C1 segment of cervical spinal cord (tissue), 14 donors: ENCODE measurements around the gene ATP2A2.
"Not testable (repeated sequence)": the region's sequence is repeated elsewhere in the genome, so short reads cannot be mapped to it uniquely, and the experiment has no call there.

ENCODE experiments used
- DNase-seq, 14 donors: peaks; one replicate each; lab custom pipeline; 2025; lab: John Stamatoyannopoulos, UW

Gene ATP2A2

DNA sequence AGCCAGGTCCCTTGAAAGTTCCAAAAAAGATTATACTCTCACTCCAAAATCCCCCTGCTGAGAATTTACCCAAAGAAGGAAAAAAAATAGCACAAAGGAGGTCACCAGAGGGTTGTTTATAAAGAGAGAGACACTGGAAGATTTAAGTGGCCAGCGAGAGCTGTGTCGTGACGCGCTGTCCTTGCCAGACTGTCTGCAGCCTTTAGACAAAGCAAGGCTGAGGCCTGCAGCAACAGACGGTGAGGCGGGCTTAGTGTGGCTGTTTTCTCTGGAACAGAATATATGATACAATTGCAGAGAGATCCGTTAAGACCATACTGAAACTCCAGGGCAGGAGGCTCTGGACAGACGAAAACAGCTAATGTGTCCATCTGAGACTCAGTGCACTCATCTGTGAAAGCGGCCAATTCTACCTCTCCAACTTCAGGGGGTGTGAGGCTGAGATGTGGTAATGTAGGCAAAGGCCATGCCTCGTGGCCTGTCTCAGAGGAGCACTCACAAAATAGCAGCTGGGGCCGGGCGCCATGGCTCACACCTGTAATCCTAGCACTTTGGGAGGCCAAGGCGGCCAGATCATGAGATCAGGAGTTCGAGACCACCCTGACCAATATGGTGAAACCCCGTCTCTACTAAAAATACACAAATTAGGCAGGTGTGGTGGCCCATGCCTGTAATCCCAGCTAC lies 86.3 kb downstream of the ATP2A2 start:
- peak in 1 of 14 donors; percentile 35 for DNase-seq

DNA sequence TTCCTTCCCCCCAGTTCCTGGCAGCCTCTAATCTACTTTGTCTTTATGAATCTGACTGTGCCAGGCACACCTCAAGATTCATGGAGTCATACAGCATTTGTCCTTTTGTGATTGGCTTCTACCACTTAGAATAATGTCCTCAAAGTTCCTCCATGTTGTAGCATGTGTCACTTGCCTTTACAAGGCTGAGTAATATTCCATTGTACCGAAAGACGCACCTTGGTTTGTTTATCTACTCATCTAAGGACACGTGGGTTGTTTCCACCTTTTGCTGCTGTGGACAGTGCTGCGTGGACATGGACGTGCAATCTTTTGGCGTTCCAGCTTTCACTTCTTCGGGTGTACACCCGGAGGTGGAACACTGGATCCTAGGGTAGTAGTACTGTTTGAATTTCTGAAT lies 88.9 kb downstream of the ATP2A2 start:
- no peak for DNase-seq

DNA sequence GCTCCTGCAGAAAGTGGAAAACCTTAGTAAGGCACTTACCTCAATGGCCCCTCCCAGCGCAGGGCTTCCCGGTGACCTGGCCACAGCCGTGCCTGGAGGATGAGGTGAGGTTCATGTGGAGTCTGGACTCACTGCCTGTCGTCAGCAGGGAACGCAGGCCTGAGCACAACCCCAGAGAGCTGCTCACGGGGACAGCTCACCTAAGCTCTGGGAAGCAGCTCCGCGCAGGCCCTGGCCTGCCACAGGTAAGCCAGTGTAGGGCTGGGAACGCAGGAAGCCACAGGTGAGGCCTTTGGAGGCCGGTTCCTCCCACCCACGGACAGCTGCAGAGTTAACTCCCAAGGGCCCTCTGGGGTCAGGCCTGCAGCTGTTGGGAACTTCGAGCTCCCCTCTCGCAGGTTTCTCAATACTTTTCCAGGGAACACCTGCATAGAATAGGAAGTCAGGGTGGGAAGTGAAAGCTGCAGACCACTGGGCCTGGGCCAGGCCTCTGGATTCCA lies 89.7 kb downstream of the ATP2A2 start:
- DNase-seq = no peak

DNA sequence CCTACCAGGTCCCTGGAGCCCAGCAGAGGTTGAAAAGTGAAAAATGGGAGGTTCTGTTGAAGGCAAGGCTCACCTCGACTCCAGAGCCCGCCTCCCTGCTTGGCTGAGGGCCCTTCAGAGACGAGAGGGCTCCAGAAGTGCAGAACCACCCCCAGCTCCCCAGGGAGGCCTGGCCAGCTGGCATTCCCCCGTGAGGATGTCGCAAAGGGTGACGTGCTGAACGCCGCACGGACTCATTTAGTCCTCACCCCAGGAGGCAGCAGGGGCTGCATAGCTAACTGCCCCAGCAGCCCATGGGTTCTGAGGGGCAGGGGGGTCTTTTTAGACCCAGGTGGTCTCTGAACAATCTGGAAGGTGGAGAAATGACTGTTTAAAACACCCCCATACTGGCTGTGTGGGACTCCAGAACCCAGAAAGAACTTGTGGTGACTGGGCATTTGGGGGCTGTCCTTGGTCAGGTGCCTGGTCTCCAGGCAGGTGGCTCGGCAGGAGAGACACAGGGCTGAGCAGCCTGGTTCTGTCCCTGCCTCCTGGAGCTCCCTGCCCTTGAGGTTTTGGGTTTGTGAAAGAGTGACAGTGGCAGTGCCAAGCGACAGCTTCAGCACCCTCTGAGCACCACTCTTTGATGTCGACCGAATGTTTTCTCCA lies 90.5 kb downstream of the ATP2A2 start:
- no peak for DNase-seq

DNA sequence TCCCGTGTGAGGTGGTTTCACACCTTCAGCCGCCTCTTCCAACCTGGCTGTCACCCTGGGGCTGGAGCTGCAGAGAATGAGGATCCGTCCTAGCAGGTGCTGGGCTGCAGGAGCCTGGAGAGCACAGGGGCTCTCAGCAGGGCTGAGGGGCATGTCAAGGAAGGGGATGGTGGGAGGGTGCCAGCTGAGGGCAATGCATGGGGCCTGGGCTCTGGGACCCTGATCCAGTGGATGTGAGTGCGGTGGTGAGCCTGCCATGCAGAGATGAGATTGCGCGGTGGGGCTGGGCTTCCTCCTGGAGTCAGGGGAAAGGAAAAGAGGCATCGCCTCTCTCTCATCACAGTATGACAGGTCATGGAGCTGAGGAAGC lies 91.0 kb downstream of the ATP2A2 start:
- no peak for DNase-seq

DNA sequence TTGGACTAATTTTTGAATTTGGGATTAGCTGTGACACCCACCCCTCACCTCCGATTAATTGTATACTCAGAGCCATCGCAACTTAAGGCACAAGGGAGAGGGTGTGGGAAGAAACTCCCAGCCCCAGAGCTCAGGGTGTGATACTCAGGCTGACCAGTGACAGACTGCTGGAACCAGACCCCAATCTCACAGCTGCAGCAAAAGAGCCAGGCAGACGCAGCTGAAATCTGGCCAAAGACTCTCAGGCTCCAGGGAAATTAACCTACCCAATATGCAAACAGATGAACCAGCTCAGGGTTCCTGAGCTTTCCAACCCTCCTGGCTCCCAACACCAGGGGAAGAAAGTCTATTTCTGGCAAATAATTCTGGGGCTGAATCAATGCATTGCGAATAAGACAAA lies 92.0 kb downstream of the ATP2A2 start:
- DNase-seq = no peak

DNA sequence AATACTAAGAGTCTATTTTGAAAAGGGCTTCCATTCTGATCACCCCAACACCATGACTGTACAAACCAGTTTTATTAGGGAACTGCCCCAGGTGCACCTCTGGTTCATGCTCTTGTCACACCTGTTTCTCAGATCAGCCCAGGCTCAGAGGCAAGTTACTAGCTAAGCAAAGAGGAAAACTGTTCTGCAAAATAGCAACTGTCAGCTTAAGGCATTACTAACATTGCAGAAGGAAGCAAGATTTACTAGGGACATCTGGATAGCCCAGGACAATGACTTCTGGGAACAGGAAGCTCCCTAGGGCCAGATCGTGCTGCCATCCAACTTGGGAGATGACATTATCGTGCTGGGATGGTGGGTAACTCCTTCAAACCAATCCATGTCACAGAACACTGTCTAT lies 92.4 kb downstream of the ATP2A2 start:
- no peak for DNase-seq

DNA sequence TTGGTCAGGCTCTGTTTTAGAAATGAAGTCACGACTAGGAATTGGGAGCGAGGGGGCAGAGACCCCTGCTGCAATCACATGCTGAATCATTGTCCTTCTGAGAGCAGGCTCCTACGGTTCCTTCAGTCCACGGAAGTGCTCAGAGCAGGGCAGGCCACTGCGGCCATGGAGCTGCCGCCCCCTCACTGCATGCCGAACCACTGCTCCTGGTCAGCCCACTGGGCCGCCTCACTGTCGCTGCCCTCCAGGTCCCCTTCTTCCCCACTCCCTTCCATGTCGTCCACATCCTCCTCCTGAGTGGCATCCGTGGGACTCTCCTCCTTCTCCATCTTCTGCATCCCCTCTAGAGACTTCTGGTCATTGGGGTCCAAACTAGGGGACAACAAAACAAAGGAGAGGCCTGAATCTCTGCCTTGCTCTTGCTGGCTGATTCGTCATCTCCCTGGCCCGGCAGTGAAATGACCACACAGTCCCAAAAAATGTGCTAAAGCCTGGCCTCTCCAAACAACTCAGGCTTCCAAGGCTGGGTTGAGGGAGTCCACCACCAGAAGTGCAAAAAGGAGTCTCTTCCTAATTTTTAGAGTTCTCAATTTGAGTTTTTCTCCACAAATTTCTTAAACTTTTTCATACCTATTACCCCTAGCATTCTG lies 93.0 kb downstream of the ATP2A2 start:
- DNase-seq = no peak

DNA sequence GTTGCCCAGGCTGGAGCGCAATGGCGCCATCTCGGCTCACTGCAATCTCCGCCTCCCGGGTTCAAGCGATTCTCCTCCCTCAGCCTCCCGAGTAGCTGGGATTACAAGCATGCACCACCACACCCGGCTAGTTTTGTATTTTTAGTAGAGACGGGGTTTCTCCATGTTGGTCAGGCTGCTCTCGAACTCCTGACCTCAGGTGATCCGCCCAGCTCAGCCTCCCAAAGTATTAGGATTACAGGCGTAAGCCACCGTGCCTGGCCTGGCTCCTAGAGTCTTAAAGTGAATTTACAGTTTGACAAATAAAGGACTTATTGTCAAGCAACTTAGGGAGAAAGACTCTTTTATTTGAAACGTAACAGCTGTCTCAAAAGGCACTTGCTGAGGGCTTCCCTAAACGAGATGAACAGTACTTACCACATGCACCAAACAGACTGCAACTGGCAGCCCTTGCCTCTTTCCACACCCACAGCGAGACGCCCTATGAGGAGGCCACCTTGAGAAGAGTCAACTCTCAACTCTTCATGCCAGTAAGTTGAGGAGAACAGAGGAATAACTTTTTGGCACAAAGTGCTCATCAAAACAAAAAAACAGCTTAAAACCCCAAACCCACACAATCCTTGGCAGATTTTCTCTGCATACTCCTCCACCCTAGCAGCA lies 97.2 kb downstream of the ATP2A2 start:
- DNase-seq = not testable (repeated sequence)

DNA sequence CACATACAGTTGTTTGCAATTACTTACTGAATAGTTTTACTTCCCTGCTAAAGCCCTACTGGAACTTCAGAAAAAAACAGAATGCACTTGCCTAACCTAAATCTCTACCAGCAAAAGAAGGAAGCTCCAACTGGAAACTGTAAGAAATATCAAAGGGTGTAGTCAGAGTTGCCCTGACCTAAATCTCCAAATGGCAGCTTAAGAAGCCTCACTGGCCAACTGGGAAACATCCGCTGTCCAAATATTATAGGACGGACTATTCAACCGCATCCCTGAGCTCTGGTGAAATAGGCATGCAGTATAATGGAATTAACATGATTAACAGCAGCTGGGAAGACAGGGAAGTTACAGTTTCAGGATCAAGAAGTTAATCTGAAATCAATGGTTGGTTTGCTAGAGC lies 98.2 kb downstream of the ATP2A2 start:
- no peak for DNase-seq

DNA sequence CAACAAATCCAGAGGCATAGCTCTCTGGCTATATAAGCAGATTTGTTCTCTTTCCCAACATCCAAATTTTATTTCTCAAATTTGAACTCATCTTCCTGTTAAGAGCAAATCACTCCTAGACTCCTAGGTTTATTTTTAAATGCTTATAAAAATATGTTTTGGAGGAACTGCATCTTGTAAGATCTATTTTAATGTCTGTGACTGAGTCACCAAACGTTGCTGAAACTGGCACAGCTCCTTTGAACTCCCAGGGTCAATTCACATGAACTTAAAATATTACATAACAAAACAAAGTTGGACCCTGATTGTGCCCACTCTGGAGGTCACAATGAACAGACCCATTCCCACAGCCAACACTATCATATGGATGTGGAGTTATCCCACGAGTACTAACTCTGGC lies 98.6 kb downstream of the ATP2A2 start:
- no peak for DNase-seq

DNA sequence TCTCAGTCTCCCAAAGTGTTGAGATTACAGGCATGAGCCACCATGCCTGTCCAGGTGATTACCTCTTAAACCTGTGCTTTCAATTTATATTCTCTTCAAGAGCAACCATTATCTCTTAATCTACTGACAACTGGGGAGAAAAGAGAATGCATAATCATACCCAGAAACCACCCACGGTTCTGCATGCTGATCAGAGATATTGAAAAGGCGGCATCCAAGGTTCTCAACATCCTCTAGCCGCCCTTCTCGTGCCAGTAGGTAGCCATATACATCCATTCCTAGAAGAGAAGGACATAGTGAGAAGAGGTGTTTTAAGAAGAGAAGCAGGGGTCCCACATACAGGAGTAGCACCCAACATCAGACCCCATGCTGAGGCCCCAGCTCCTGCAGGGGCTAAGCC lies 101.6 kb downstream of the ATP2A2 start:
- DNase-seq = no peak
